ENCODE measurements around the gene BTBD9.

The BTBD9 gene

GRCh38 chr6:38236631-38237030, 403.1 kb downstream of the BTBD9 start:
- no peaks in the 10 kb centered on the region for H3K27me3 ChIP-seq (ENCODE audit: insufficient read depth, low read length, poor library complexity)
- no peaks in the 10 kb centered on the region for H3K9me3 ChIP-seq (ENCODE audit: insufficient read depth, low read length, severe bottlenecking)

GRCh38 chr6:38234934-38235682, 404.6 kb downstream of the BTBD9 start:
- Histone ChIP-seq H3K4me1 (ENCODE audit: insufficient read depth, low read length) (no peaks in the 10 kb centered on the region), H3K4me3 (ENCODE audit: low read depth in 1 of 2, low read length in 2 of 2) (no peak overlapping the region), H3K27ac (ENCODE audit: low read length) (no peak overlapping the region), H3K4me2 (ENCODE audit: insufficient read depth, low read length) (no peak overlapping the region), H4K20me1 (ENCODE audit: insufficient read depth, low read length) (no peaks in the 10 kb centered on the region), H3K27me3 (ENCODE audit: insufficient read depth, low read length, poor library complexity) (no peaks in the 10 kb centered on the region), H3K9me3 (ENCODE audit: insufficient read depth, low read length, severe bottlenecking) (no peaks in the 10 kb centered on the region), H2AFZ (ENCODE audit: low read depth, low read length) (no peak overlapping the region), H3K9ac (ENCODE audit: low read depth, low read length) (no peak overlapping the region), H3K79me2 (ENCODE audit: insufficient read depth, low read length) (no peaks in the 10 kb centered on the region), H3K36me3 (ENCODE audit: insufficient read depth, low read length) (no peaks in the 10 kb centered on the region)
- ATAC-seq (ENCODE audit: insufficient read depth, low read depth) (no peak), DNase-seq (no peak)
- TF ChIP-seq EZH2 (IDR thresholded peaks at IDR 0.05; ENCODE audit: borderline replicate concordance, low read depth, low read length, severe bottlenecking), result no peak
- TF ChIP-seq CTCF (IDR thresholded peaks at IDR 0.05; ENCODE audit: borderline replicate concordance, extremely low read depth, low read length, poor library complexity, severe bottlenecking), result no peak

More at GRCh38 chr6:38236631-38237030, 403.1 kb downstream of the BTBD9 start:
- TF ChIP-seq EZH2 (IDR thresholded peaks at IDR 0.05; ENCODE audit: borderline replicate concordance, low read depth, low read length, severe bottlenecking), result no peak
- no peak for TF ChIP-seq CTCF (IDR thresholded peaks at IDR 0.05; ENCODE audit: borderline replicate concordance, extremely low read depth, low read length, poor library complexity, severe bottlenecking)
- Histone ChIP-seq H3K36me3 (ENCODE audit: insufficient read depth, low read length) (no peaks in the 10 kb centered on the region), H2AFZ (ENCODE audit: low read depth, low read length) (no peak overlapping the region), H4K20me1 (ENCODE audit: insufficient read depth, low read length) (no peaks in the 10 kb centered on the region), H3K79me2 (ENCODE audit: insufficient read depth, low read length) (no peaks in the 10 kb centered on the region), H3K4me3 (ENCODE audit: low read depth in 1 of 2, low read length in 2 of 2) (no peak overlapping the region), H3K4me1 (ENCODE audit: insufficient read depth, low read length) (no peaks in the 10 kb centered on the region), H3K4me2 (ENCODE audit: insufficient read depth, low read length) (no peak overlapping the region), H3K27ac (ENCODE audit: low read length) (no peak overlapping the region), H3K9ac (ENCODE audit: low read depth, low read length) (no peak overlapping the region)
- DNase-seq, result no peak
- no peak for ATAC-seq (ENCODE audit: insufficient read depth, low read depth)

- TF ChIP-seq EZH2 (IDR thresholded peaks at IDR 0.05; ENCODE audit: borderline replicate concordance, low read depth, low read length, severe bottlenecking), result no peak
- no peak for TF ChIP-seq CTCF (IDR thresholded peaks at IDR 0.05; ENCODE audit: borderline replicate concordance, extremely low read depth, low read length, poor library complexity, severe bottlenecking)
- Histone ChIP-seq H2AFZ (ENCODE audit: low read depth, low read length) (no peak overlapping the region), H3K4me2 (ENCODE audit: insufficient read depth, low read length) (no peak overlapping the region), H3K27ac (ENCODE audit: low read length) (no peak overlapping the region), H3K27me3 (ENCODE audit: insufficient read depth, low read length, poor library complexity) (no peaks in the 10 kb centered on the region), H3K4me3 (ENCODE audit: low read depth in 1 of 2, low read length in 2 of 2) (no peak overlapping the region), H3K9me3 (ENCODE audit: insufficient read depth, low read length, severe bottlenecking) (no peaks in the 10 kb centered on the region), H3K9ac (ENCODE audit: low read depth, low read length) (no peak overlapping the region), H3K4me1 (ENCODE audit: insufficient read depth, low read length) (no peaks in the 10 kb centered on the region), H3K36me3 (ENCODE audit: insufficient read depth, low read length) (no peaks in the 10 kb centered on the region), H4K20me1 (ENCODE audit: insufficient read depth, low read length) (0 out of 2 replicates have a peak, but pooled peaks cover 7% of the 10 kb centered on the region), H3K79me2 (ENCODE audit: insufficient read depth, low read length) (no peaks in the 10 kb centered on the region)
- ATAC-seq (ENCODE audit: insufficient read depth, low read depth) (no peak), DNase-seq (no peak)
Measured at GRCh38 chr6:38234141-38234540, 405.6 kb downstream of the BTBD9 start.

Data from DND-41 (cell line).